Erythroblast (primary cell): ENCODE data around the gene TOM1L2.
"Not testable (repeated sequence)": the region's sequence is repeated elsewhere in the genome, so short reads cannot be mapped to it uniquely, and the experiment has no call there.

Experiments
- DNase-seq, 2 experiments: peaks; one replicate each; lab custom pipeline; 2025; lab: John Stamatoyannopoulos, UW
- GATA1 ChIP-seq: IDR thresholded peaks from 2 replicates; pipeline ENCODE4 v1.6.1; 2011; ENCODE audit warnings: low read depth, mild to moderate bottlenecking, control low read depth, low read length, moderate library complexity
- POLR2A ChIP-seq: IDR thresholded peaks from 2 replicates; pipeline ENCODE4 v1.6.1; 2011; ENCODE audit warnings: mild to moderate bottlenecking, low read length

Gene TOM1L2

DNA sequence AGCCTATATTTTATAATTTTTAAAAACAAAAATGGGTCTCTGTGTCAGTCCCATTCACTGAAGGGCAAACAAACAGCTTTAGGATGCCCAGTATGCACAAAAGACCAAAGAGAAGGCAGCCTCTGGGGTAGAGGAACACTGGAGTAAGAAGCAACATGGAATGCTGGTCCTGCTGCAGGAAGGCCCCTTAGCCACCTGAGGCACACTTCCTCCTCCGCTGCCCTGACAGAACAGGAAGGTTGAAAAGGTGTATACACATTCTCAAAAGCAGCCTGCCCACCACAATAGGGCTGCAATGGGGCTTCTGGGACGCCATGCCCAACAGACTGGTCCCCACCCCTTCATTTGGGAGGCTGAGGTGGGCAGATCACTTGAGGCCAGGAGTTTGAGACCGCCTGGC, 19.5 kb downstream of the TOM1L2 start:
- no peak for DNase-seq
- no peak for TF ChIP-seq POLR2A
- no peak for TF ChIP-seq GATA1

DNA sequence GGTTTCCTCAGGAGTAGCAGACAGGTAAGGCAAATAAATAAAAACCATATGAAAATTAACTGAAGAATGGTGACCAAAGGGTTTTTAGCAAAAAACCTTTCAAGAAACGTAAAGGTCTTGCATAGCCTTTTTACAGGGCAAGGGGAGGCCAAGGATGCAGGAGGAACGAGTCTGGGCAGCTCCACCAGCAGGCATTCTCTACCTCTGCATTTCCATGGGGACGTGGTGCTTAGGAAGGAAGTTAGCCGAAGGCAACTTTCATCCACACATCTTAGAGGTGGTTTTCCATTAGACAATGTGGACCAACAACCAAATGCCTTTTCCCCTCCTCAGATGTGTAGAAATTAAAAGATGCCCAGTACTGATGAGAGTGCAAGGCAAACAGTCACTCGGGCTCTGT, 20.7 kb downstream of the TOM1L2 start:
- no peak for TF ChIP-seq POLR2A
- no peak for TF ChIP-seq GATA1
- no peak for DNase-seq

DNA sequence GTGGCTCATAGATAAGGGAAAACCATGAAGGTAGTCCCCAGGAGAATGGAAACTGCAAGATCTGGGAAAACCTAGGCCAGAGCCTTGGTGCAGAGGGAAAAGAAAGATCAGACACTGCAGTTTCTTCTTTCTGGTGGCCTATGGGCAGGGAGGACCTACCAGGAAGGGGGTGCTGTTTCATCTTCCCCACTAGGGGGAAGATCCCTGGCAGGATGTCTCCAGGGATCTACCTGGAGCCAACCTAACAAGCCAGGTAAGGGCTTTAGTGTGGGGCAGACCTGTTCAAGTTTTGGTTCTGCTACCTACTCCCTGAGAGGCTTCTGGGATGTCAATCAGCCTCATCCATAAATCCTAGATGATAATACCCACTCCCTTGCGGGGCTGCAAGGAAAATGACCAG, 21.4 kb downstream of the TOM1L2 start:
- TF ChIP-seq POLR2A (no peak), GATA1 (no peak)
- DNase-seq, result no peak

GRCh38 chr17:17950347-17950746, 21.9 kb downstream of the TOM1L2 start:
- no peak for DNase-seq
- TF ChIP-seq POLR2A (no peak), GATA1 (no peak)

DNA sequence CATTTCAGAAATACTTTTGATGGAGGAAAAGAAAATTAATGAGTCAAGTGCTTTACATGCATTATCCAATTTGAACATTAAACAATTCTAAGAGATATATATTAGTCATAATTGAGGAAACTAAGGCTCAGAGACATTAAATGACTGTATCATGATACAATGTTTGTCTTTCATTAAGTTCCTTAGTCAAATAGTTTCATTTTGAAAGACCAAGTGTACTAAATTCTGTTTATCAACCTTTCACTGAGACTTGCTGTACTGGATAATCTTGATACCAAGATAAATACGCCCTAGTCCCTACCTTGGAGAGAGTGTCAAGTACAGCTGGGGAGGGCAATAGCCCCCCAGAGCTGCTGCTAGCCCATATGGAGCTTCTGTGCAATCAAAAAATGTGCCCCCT, 24.2 kb downstream of the TOM1L2 start:
- DNase-seq, result no peak
- TF ChIP-seq POLR2A (no peak), GATA1 (no peak)

GRCh38 chr17:17947309-17947708, 24.9 kb downstream of the TOM1L2 start:
- TF ChIP-seq GATA1, result no peak
- TF ChIP-seq POLR2A, result no peak
- no peak for DNase-seq

DNA sequence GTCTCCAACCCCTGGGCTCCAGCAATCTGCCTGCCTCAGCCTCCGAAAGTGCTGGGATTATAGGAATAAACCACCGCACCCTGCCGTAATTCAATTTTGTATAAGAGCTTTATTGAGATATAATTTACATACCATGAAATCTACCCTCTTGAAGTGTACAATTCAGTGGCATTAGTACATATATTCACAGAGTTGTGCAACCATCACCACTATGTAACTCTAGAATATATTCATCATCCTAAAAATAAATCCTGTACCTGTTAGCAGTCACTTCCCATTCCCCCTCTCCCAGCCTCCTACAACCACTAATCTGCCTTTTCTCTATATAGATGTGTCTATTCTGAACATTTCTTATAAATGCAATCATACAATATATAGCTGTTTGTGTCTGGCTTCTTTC, 26.1 kb downstream of the TOM1L2 start:
- no peak for DNase-seq
- TF ChIP-seq POLR2A, result no peak
- TF ChIP-seq GATA1, result no peak

- TF ChIP-seq GATA1 (no peak), POLR2A (no peak)
Observed at GRCh38 chr17:17944743-17945142, 27.5 kb downstream of the TOM1L2 start.

GRCh38 chr17:17944242-17944641, 28.0 kb downstream of the TOM1L2 start:
- no peak for DNase-seq
- TF ChIP-seq POLR2A, result no peak
- TF ChIP-seq GATA1, result no peak

More at GRCh38 chr17:17944743-17945142, 27.5 kb downstream of the TOM1L2 start:
- no peak for DNase-seq

- TF ChIP-seq GATA1, result no peak
- no peak for TF ChIP-seq POLR2A
- DNase-seq, result peak in 1 of 2 experiments; percentile 27
Observed at GRCh38 chr17:17943281-17943984, 28.8 kb downstream of the TOM1L2 start.

GRCh38 chr17:17942846-17943245, 29.4 kb downstream of the TOM1L2 start:
- peak in 1 of 2 experiments; percentile 27 for DNase-seq
- TF ChIP-seq GATA1 (no peak), POLR2A (no peak)

GRCh38 chr17:17941015-17941414, 31.2 kb downstream of the TOM1L2 start:
- DNase-seq, result no peak

DNA sequence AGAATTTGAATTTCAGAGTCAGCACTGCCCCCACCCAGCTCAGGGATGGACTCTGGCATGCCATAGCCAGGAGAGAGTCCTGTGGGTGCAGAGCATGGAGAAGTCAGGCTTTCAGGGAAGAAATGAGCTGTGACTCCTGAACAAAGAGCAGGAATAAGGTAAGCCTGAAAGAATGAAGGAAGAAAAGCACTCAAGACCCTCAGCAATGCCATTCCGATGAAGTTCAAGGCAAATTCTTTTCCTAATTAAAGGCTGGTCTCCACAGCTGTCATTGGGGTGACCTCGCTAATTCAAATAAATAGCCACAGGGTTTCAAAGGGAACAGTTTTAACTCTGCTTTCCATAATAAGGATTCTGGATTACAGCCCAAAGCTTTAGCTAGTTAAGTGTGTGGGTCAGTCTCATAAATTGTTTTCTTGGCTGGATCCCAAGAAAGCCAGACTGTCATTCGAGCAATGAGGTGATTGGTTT, 31.7 kb downstream of the TOM1L2 start:
- TF ChIP-seq GATA1, result no peak
- TF ChIP-seq POLR2A, result no peak
- DNase-seq, result no peak

More at GRCh38 chr17:17941015-17941414, 31.2 kb downstream of the TOM1L2 start:
- TF ChIP-seq GATA1 (no peak), POLR2A (no peak)

- not testable (repeated sequence) for DNase-seq
Observed at GRCh38 chr17:17939941-17940340, 32.3 kb downstream of the TOM1L2 start.

DNA sequence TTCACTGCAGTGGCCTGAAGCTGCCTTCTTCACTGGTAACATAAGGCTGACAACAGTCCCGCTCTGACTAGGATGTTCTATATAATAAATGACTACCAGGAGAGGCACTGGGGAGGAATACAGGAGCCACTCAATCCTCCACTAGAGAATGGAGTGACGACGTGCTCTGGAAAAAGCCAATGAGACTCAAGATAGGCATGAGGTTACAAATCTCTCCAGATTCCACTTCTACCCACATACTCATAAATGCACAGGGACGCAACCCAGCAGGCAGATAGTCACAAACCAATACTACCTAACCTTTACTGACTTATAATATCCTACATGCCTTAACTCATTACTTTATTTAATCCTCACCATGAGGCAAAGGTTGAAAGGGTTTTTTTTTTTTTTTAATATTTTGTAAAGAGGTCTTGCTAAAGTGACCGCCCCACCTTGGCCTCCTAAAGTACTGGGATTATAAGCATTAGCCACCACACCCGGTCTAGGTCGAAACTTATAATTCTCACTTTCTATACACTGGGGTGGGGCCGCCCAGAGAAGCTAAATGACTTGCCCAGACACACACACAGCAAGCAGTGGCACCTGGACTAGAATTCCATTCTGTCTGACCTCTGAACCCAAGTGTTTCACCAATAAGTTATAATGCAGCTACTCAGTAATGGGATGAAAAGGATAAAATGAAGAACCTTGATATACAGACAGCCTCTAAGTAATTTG, 33.7 kb downstream of the TOM1L2 start:
- TF ChIP-seq POLR2A, result no peak
- TF ChIP-seq GATA1, result no peak
- no peak for DNase-seq
